Endothelial cell of umbilical vein (primary cell): ENCODE measurements around the gene STK10. TPM values are rescaled to one million over a fixed set of nuclear protein-coding genes. Genes with fewer than 3 reads are reported as not detected.

Source experiments
- BruUV-seq: library from RNA; stranded (reverse); fragments of 400-500 nt; replicated peaks from 2 replicates; lab custom pipeline; 2021; lab: Mats Ljungman, UMichigan
- CTCF ChIA-PET: fragments of 300-600, 350-600 bp; sonication (Branson Sonifier 250); formaldehyde crosslinking; loops from one replicate; lab custom pipeline; 2021; ENCODE audit warnings: antibody characterized with exemption, inconsistent platforms; lab: Charles Lee
- POLR2A ChIA-PET: fragments of 300-600, 350-600 bp; sonication (Branson Sonifier 250); formaldehyde crosslinking; loops from one replicate; lab custom pipeline; 2021; ENCODE audit warnings: antibody characterized with exemption, inconsistent platforms; lab: Charles Lee
- DNase-seq: peaks from one replicate; pipeline ENCODE4 v3.0.0-alpha.2; 2011; ENCODE audit warnings: low read depth, low spot score
- FAIRE-seq: peaks from 2 replicates; lab custom pipeline; 2011; peaks lifted over from hg19 to GRCh38; lab: Jason Lieb, UNC
- H2AFZ ChIP-seq: 2 replicates; pipeline ENCODE4 v1.6.0; 2012; ENCODE audit warnings: low read depth, low read length, control low read depth, inconsistent platforms
- H3K27ac ChIP-seq: 2 replicates; pipeline ENCODE4 v1.5.1; 2011; ENCODE audit warnings: low read depth, mild to moderate bottlenecking, control low read depth, low read length, moderate library complexity; ENCODE audit not compliant: insufficient read depth
- H3K27me3 ChIP-seq, 2 experiments: 2 replicates each; pipeline versions ENCODE4 v1.6.0 to v1.6.1; 2011; ENCODE audit warnings: low read length in 2 of 2, mixed read lengths in 1 of 2; ENCODE audit not compliant: control insufficient read depth in 2 of 2, insufficient read depth in 2 of 2
- H3K36me3 ChIP-seq, 2 experiments: 2 replicates in 1 of 2; 3 replicates in 1 of 2; pipeline ENCODE4 v1.5.1; 2011; ENCODE audit warnings: low read length in 2 of 2, mild to moderate bottlenecking in 1 of 2, moderate library complexity in 1 of 2; ENCODE audit not compliant: control insufficient read depth in 2 of 2, insufficient read depth in 2 of 2; ENCODE audit errors: extremely low read depth in 1 of 2
- H3K4me1 ChIP-seq: 3 replicates; pipeline ENCODE4 v1.5.1; 2011; ENCODE audit warnings: mild to moderate bottlenecking, low read length; ENCODE audit not compliant: control insufficient read depth, insufficient read depth; ENCODE audit errors: extremely low read depth
- H3K4me2 ChIP-seq: 2 replicates; pipeline ENCODE4 v1.6.1; 2011; ENCODE audit warnings: low read length, control low read depth, mixed read lengths; ENCODE audit not compliant: insufficient read depth
- H3K4me3 ChIP-seq, 3 experiments: fragments of 200-600 bp in 1 of 3; sonication (generic), shearing (Covaris generic) in 1 of 3; replicated peaks in 1 of 3; 2 replicates each; pipeline ENCODE4 v1.5.1; 2011 to 2016; ENCODE audit warnings: control low read depth in 3 of 3, low read length in 3 of 3, mild to moderate bottlenecking in 2 of 3, inconsistent platforms in 1 of 3, low read depth in 1 of 3, moderate library complexity in 1 of 3; ENCODE audit not compliant: insufficient read depth in 1 of 3
- H3K79me2 ChIP-seq: 2 replicates; pipeline ENCODE4 v1.6.0; 2012; ENCODE audit warnings: low read length, inconsistent platforms; ENCODE audit not compliant: control insufficient read depth, insufficient read depth
- H3K9ac ChIP-seq: replicated peaks from 2 replicates; pipeline ENCODE3; 2011; ENCODE audit warnings: low read length, control low read depth; ENCODE audit not compliant: insufficient read depth; ENCODE audit errors: extremely low read depth
- H3K9me1 ChIP-seq: replicated peaks from 3 replicates; pipeline ENCODE4 v1.6.0; 2011; ENCODE audit warnings: mild to moderate bottlenecking, low read length; ENCODE audit not compliant: control insufficient read depth, insufficient read depth; ENCODE audit errors: extremely low read depth
- H3K9me3 ChIP-seq: replicated peaks from 2 replicates; pipeline ENCODE4 v1.5.1; 2012; ENCODE audit warnings: low read length, inconsistent platforms; ENCODE audit not compliant: control insufficient read depth, insufficient read depth
- H4K20me1 ChIP-seq: replicated peaks from 2 replicates; pipeline ENCODE3; 2011; ENCODE audit warnings: mild to moderate bottlenecking, low read length; ENCODE audit not compliant: control insufficient read depth, insufficient read depth; ENCODE audit errors: extremely low read depth
- FOS ChIP-seq: IDR thresholded peaks from 2 replicates; pipeline ENCODE4 v1.6.1; 2011; ENCODE audit warnings: mild to moderate bottlenecking, low read length, moderate library complexity, borderline replicate concordance; ENCODE audit not compliant: insufficient read depth
- JUN ChIP-seq: IDR thresholded peaks from 2 replicates; pipeline ENCODE4 v1.6.1; 2011; ENCODE audit warnings: borderline replicate concordance, low read depth; ENCODE audit not compliant: insufficient read length, insufficient read depth
- POLR2AphosphoS5 ChIP-seq: IDR thresholded peaks from 2 replicates; pipeline ENCODE4 v1.6.1; 2012; ENCODE audit warnings: low read depth, mild to moderate bottlenecking, control low read depth, low read length, moderate library complexity; ENCODE audit not compliant: insufficient read depth
- dilution Hi-C: fragments of 300-500 bp; cut with MboI; formaldehyde crosslinking; loops from one replicate; pipeline ENCODE4 v1.15.0; 2019; ENCODE audit warnings: low sequenced_read_pairs; ENCODE audit not compliant: extremely low pct_ligation_motif_present
- intact Hi-C: fragments of 100-400 bp; cut with micrococcal nuclease; formaldehyde crosslinking; loops from one replicate; pipeline ENCODE4 v1.10.0; 2022
- polyA plus RNA-seq, 4 experiments: library from polyadenylated mRNA; depleted of rRNA in 3 of 4; stranded (reverse) in 3 of 4; unstranded in 1 of 4; fragments of >200 nt; gene quantifications; 2 replicates each; pipeline versions ENCODE4 v1.2.1 to v1.2.3, GENCODE V29; 2011 to 2012; ENCODE audit warnings: missing spikeins in 1 of 4
- total RNA-seq: library from RNA; stranded (reverse); gene quantifications from 2 replicates; pipeline ENCODE4 v1.2.3, GENCODE V29; 2021

The STK10 gene
- total and polyA plus RNA-seq, 2 donors (not counting 3 experiments of a cell fraction or from before 2014, with no cell fraction given) = 16.9 to 47.2 TPM

DNA sequence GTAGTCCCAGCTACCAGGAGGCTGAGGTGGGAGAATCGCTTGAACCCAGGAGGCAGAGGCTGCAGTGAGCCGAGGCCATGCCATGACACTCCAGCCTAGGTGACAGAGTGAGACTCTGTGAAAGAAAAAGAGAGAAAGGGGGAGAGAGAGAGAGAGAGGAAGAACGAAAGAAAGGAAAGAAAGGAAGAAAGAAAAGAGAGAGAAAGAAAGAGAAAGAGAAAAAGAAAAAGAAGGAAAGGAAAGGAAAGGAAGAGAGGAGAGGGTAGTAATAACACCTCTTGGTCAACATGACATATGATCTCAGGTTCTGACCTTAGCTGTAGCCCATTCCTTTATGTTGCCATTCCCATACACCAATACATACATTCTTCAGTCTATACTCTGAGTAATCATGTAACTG, 195.7 kb downstream of the STK10 start:
- intact Hi-C loops (no loop called here), dilution Hi-C loops (no loop called here)
- Histone ChIP-seq H3K79me2 (peaks cover 73% of the 10 kb centered on the region), H3K4me2 (no peak overlapping the region), H3K4me1 (no peaks in the 10 kb centered on the region), H3K27me3 (no peaks in the 10 kb centered on the region), H4K20me1 (peaks cover 10% of the 10 kb centered on the region), H3K27ac (no peak overlapping the region), H3K4me3 (no peak overlapping the region), H3K36me3 (peaks cover 2% of the 10 kb centered on the region in 2 experiments), H3K9me1 (no peaks in the 10 kb centered on the region), H3K9ac (no peak overlapping the region), H3K9me3 (no peaks in the 10 kb centered on the region), H2AFZ (no peak overlapping the region)
- TF ChIP-seq FOS (no peak), JUN (no peak), POLR2AphosphoS5 (no peak)
- no TSS peak for BruUV-seq
- DNase-seq (no peak), FAIRE-seq (no peak)
- POLR2A ChIA-PET = no interaction called here
- CTCF ChIA-PET = interaction anchor here (1.3 to 1.8 kb wide), 2 partner anchors 25 to 80 kb away, joined by 3 to 6 read pairs; no protein-coding TSS in a partner anchor

Other genes starting within 250 kb of the STK10 start
- 42.3 and 44.7 TPM in 2 replicates for gene FBXW11, start 181.6 kb downstream of the STK10 start, total RNA-seq
- gene FBXW11, start 181.6 kb downstream of the STK10 start, polyA plus RNA-seq = 25.5 and 30.7 TPM in 2 replicates
- gene EFCAB9, start 5.9 kb upstream of the STK10 start, total RNA-seq = not detected in 2 replicates
- gene EFCAB9, start 5.9 kb upstream of the STK10 start, polyA plus RNA-seq = not detected in 2 replicates
- gene UBTD2, start 95.5 kb upstream of the STK10 start, total RNA-seq = 21.6 and 22.6 TPM in 2 replicates
- gene UBTD2, start 95.5 kb upstream of the STK10 start, polyA plus RNA-seq = 7.7 and 10.1 TPM in 2 replicates